Endodermal cell (in vitro differentiated cells): ENCODE results near the gene GPR107. TPM values are rescaled to one million over a fixed set of nuclear protein-coding genes. Genes with fewer than 3 reads are reported as not detected.
A peak's percentile ranks its signal among the peaks of the same experiment; 100 is the strongest.

Source experiments
- DNase-seq: peaks from one replicate; pipeline ENCODE4 v3.0.0-alpha.2; 2017
- H3K27ac ChIP-seq: 2 replicates; pipeline ENCODE4 v1.5.1; 2013; ENCODE audit warnings: mild to moderate bottlenecking, low read depth, low read length, moderate library complexity
- H3K27me3 ChIP-seq: 2 replicates; pipeline ENCODE4 v1.6.1; 2013; ENCODE audit warnings: mild to moderate bottlenecking, low read length, moderate library complexity; ENCODE audit not compliant: insufficient read depth, control insufficient read depth, poor library complexity, severe bottlenecking
- H3K36me3 ChIP-seq: 2 replicates; pipeline ENCODE4 v1.7.0; 2013; ENCODE audit warnings: mild to moderate bottlenecking, low read length, moderate library complexity; ENCODE audit not compliant: control insufficient read depth, insufficient read depth
- H3K4me1 ChIP-seq: one replicate; pipeline ENCODE4 v1.7.0; 2013; ENCODE audit warnings: low read length; ENCODE audit not compliant: control insufficient read depth, insufficient read depth
- H3K4me3 ChIP-seq: 2 replicates; pipeline ENCODE4 v1.5.1; 2013; ENCODE audit warnings: mild to moderate bottlenecking, low read length, moderate library complexity
- H3K9ac ChIP-seq: 2 replicates; pipeline ENCODE4 v1.6.1; 2013; ENCODE audit warnings: mild to moderate bottlenecking, low read length, moderate library complexity; ENCODE audit not compliant: poor library complexity, severe bottlenecking; ENCODE audit errors: extremely low read depth
- H3K9me3 ChIP-seq: 2 replicates; pipeline ENCODE4 v1.6.1; 2013; ENCODE audit warnings: mild to moderate bottlenecking, low read length, moderate library complexity; ENCODE audit not compliant: control insufficient read depth
- H3K27ac Mint-ChIP-seq: 2 replicates; pipeline ENCODE4 v1.8.0; 2020; ENCODE audit warnings: mixed read lengths
- H3K27me3 Mint-ChIP-seq: 2 replicates; pipeline ENCODE4 v1.8.0; 2021; ENCODE audit warnings: mild to moderate bottlenecking, mixed read lengths; ENCODE audit not compliant: insufficient read depth
- H3K36me3 Mint-ChIP-seq: 2 replicates; pipeline ENCODE4 v1.8.0; 2020; ENCODE audit warnings: low read depth, mixed read lengths
- H3K4me1 Mint-ChIP-seq: 2 replicates; pipeline ENCODE4 v1.8.0; 2020; ENCODE audit warnings: mixed read lengths
- H3K4me3 Mint-ChIP-seq: 2 replicates; pipeline ENCODE4 v1.8.0; 2020; ENCODE audit warnings: mild to moderate bottlenecking, moderate library complexity, mixed read lengths
- H3K9me3 Mint-ChIP-seq: 2 replicates; pipeline ENCODE4 v1.8.0; 2020; ENCODE audit warnings: mild to moderate bottlenecking, mixed read lengths
- WGBS, 2 experiments: methylation state at CpG; one replicate each; pipeline versions ENCODE4 v1.1.5 to v1.1.7; 2013; ENCODE audit warnings: missing lambda C conversion rate in 2 of 2, mixed read lengths in 1 of 2; ENCODE audit not compliant: insufficient coverage in 1 of 2, insufficient read length in 1 of 2; 5-methylcytosine and 5-hydroxymethylcytosine counted together
- total RNA-seq, 2 donors: library from RNA; stranded (reverse); fragmentation: NEBNext Ultra II Directional in 1 of 2; extraction: Animal tissue kit (Norgen Biotek cat#: 25700) in 1 of 2; gene quantifications; 2 replicates in 1 of 2; 3 replicates in 1 of 2; pipeline ENCODE4 v1.2.1, GENCODE V29; 2021
- TF ChIP-seq, protein P1 (sequence below): fragments of 200-600 bp; sonication (generic); conservative IDR thresholded peaks from 2 replicates; pipeline ENCODE4 v1.5.0; 2021; ENCODE audit warnings: antibody characterized with exemption, mild to moderate bottlenecking

GPR107 gene
- total RNA-seq, 2 donors from 2014 or later: 50.7 to 62.0 TPM

GRCh38 chr9:130149031-130149430, 95.3 kb downstream of the GPR107 start:
- H3K27me3 Mint-ChIP-seq: no peaks in the 10 kb centered on the region
- Histone ChIP-seq H3K9ac (no peak overlapping the region), H3K27ac (no peak overlapping the region), H3K27me3 (no peaks in the 10 kb centered on the region), H3K4me1 (peaks cover 3% of the 10 kb centered on the region), H3K9me3 (no peaks in the 10 kb centered on the region), H3K36me3 (no peaks in the 10 kb centered on the region), H3K4me3 (no peak overlapping the region)
- H3K27ac Mint-ChIP-seq: no peak overlapping the region
- WGBS, 2 experiments: 94 to 95% methylated on average over 4 to 5 of the region's 5 CpGs
- no peak for DNase-seq
- no peak overlapping the region for H3K4me3 Mint-ChIP-seq
- TF ChIP-seq, protein P1, sequence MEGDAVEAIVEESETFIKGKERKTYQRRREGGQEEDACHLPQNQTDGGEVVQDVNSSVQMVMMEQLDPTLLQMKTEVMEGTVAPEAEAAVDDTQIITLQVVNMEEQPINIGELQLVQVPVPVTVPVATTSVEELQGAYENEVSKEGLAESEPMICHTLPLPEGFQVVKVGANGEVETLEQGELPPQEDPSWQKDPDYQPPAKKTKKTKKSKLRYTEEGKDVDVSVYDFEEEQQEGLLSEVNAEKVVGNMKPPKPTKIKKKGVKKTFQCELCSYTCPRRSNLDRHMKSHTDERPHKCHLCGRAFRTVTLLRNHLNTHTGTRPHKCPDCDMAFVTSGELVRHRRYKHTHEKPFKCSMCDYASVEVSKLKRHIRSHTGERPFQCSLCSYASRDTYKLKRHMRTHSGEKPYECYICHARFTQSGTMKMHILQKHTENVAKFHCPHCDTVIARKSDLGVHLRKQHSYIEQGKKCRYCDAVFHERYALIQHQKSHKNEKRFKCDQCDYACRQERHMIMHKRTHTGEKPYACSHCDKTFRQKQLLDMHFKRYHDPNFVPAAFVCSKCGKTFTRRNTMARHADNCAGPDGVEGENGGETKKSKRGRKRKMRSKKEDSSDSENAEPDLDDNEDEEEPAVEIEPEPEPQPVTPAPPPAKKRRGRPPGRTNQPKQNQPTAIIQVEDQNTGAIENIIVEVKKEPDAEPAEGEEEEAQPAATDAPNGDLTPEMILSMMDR: no peak
- no peaks in the 10 kb centered on the region for H3K36me3 Mint-ChIP-seq
- H3K9me3 Mint-ChIP-seq: no peaks in the 10 kb centered on the region
- H3K4me1 Mint-ChIP-seq: peaks cover 9% of the 10 kb centered on the region

GRCh38 chr9:130149654-130150286, 96.1 kb downstream of the GPR107 start:
- H3K27ac Mint-ChIP-seq: no peak overlapping the region
- Histone ChIP-seq H3K9me3 (no peaks in the 10 kb centered on the region), H3K27ac (no peak overlapping the region), H3K4me3 (no peak overlapping the region), H3K36me3 (no peaks in the 10 kb centered on the region), H3K9ac (no peak overlapping the region), H3K27me3 (no peaks in the 10 kb centered on the region), H3K4me1 (peaks cover under 1% of the 10 kb centered on the region)
- peak; percentile 60 for DNase-seq
- peaks cover 6% of the 10 kb centered on the region for H3K4me1 Mint-ChIP-seq
- no peak overlapping the region for H3K4me3 Mint-ChIP-seq
- H3K27me3 Mint-ChIP-seq: no peaks in the 10 kb centered on the region
- TF ChIP-seq, protein P1: no peak
- no peaks in the 10 kb centered on the region for H3K36me3 Mint-ChIP-seq
- no peaks in the 10 kb centered on the region for H3K9me3 Mint-ChIP-seq
- 87 to 94% methylated on average over 5 of the region's 5 CpGs for WGBS, 2 experiments

DNA sequence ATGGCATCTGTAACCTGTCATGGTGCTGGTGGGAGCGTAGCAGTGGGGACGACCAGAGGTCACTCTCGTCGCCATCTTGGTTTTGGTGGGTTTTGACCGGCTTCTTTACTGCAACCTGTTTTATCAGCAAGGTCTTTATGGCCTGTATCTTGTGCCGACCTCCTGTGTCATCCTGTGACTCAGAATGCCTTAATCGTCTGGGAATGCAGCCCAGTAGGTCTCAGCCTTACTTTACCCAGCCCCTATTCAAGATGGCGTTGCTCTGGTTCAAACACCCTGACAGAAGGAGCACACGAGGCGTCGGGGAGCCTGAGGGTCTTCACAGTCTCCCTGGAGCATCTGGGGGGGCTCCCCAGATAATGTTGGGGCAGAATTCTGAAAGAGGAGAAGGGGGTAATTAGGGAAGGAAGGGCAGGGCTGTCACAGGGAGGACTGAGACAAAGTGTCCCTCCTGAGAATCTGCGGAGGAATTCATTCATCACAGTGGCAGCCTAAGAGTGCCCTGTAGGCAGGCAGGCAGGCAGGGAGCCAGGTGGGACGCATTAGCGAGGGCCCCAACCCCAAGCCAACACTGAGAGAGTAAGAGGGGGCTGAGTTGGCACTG, 97.2 kb downstream of the GPR107 start:
- peaks cover 6% of the 10 kb centered on the region for H3K4me1 Mint-ChIP-seq
- TF ChIP-seq, protein P1: no peak

More for the DNA sequence above, 97.2 kb downstream of the GPR107 start:
- no peaks in the 10 kb centered on the region for H3K9me3 ChIP-seq
- H3K9ac ChIP-seq: no peak overlapping the region
- H3K9me3 Mint-ChIP-seq: no peaks in the 10 kb centered on the region
- WGBS, 2 experiments: 84 to 89% methylated on average over 10 to 14 of the region's 14 CpGs
- H3K27me3 Mint-ChIP-seq: no peaks in the 10 kb centered on the region
- no peak overlapping the region for H3K4me3 ChIP-seq
- H3K4me3 Mint-ChIP-seq: no peak overlapping the region
- peak overlapping the region; percentile 88 for H3K27ac Mint-ChIP-seq
- DNase-seq: no peak
- no peaks in the 10 kb centered on the region for H3K27me3 ChIP-seq
- no peaks in the 10 kb centered on the region for H3K4me1 ChIP-seq
- H3K36me3 Mint-ChIP-seq: no peaks in the 10 kb centered on the region
- H3K36me3 ChIP-seq: no peaks in the 10 kb centered on the region
- no peak overlapping the region for H3K27ac ChIP-seq
